Posterior vena cava (tissue), 2 donors: Measurements from ENCODE around the gene GAS7. TPM values are rescaled to one million over a fixed set of nuclear protein-coding genes. Genes with fewer than 3 reads are reported as not detected.

Source experiments
- DNase-seq: peaks from one replicate; pipeline ENCODE4 v3.0.0-alpha.2; 2020; ENCODE audit warnings: low spot score
- intact Hi-C, 2 donors: fragments of 100-400 bp; cut with DNase I; formaldehyde crosslinking; loops; one replicate each; pipeline versions ENCODE4 v1.14.1 to v1.14.2; 2022 to 2023
- total RNA-seq, 2 donors: library from RNA; stranded (reverse); fragmentation: NEBNext Ultra II Directional; extraction: Animal tissue kit (Norgen Biotek cat#: 25700); gene quantifications; one replicate each; pipeline ENCODE4 v1.2.1, GENCODE V29; 2021
- donor health status: DM: yes; HTN: yes; CAD: no.
- donor health status: DM: yes; HTN: yes; CAD: no.

The GAS7 gene
- total RNA-seq, 2 donors from 2014 or later, result 70.6 to 190 TPM

DNA sequence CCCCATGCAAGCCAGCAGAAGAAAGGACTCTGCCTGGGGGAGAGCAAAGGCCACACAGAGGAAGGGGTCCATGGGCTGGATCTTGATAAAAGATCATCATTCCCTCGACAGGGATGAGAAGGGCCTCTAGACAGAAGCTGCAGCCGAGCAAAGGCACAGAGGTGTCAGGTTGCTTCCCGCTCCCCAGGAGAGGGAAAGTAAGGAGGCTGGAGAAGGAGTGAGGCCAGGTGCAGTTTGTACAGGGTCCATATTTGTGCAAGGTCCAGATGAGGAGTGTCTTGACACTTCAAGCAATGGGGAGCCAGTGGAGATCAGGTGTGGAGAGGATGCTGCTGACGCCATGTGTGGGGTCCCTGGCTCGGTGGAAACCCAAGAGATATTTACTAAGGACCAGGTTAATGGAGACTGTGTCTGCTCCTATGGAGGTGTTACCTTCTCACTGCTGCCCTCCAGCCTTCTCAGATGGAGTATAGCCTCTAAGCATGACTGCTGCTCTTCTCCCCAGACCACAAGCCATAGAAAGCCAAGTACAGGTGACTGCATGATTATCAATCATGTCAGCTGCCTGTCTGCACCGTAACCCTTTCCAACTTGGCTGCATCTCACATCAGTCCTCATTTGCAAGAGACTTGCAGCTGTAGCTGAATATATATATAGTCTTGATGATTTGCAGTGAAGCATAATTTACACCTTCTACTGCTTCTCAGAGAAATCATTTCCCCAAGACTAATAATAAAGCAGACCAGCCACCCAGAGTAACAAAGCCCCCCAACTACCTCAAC lies 21.1 kb downstream of the GAS7 start:
- peak; percentile 34 for DNase-seq
- intact Hi-C loops, result loop anchor here in 1 of 2 donors (10.0 kb wide), 1 partner anchor 53 kb away; no protein-coding TSS in a partner anchor

DNA sequence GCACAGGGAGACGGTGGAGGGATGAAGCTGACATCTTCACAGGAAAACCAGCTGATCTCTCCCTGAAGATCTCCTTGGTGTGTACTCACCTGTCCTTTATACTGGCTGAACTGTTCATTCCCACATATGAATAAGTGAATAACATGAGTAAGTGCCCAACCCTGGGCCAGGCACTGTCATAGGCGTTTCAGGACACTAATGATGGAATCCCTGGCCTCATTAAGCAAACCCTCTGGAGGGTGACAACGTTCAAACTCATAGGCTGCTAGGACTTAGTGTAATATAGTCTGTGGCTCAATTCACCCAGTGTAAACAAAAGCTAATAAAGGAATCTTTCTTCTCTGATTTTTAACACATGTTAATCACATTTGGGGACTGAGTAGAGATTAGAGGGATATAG lies 24.5 kb downstream of the GAS7 start:
- intact Hi-C loops, result loop anchor here in 1 of 2 donors (10.0 kb wide), 1 partner anchor 49 kb away; no protein-coding TSS in a partner anchor
- DNase-seq, result peak; percentile 11

DNA sequence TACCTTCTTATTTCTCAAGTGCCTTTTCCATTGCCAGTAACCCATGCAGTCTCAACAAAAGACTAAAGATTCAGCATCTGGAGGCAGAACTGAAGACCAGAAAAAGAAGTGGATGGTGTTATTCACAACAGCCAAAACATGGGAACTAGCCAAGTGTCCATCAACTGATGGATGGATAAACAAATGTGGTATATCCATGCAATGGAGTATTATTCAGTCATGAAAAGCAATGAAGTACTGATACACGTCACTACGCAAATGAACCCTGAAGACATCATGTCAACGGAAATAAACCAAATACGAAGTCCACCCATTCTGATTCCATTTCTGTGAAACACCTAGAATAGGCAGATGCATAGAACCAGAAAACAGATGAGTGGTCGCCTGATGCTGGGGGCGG lies 25.6 kb downstream of the GAS7 start:
- intact Hi-C loops, result loop anchor here in 1 of 2 donors (10.0 kb wide), 1 partner anchor 48 kb away; no protein-coding TSS in a partner anchor

DNA sequence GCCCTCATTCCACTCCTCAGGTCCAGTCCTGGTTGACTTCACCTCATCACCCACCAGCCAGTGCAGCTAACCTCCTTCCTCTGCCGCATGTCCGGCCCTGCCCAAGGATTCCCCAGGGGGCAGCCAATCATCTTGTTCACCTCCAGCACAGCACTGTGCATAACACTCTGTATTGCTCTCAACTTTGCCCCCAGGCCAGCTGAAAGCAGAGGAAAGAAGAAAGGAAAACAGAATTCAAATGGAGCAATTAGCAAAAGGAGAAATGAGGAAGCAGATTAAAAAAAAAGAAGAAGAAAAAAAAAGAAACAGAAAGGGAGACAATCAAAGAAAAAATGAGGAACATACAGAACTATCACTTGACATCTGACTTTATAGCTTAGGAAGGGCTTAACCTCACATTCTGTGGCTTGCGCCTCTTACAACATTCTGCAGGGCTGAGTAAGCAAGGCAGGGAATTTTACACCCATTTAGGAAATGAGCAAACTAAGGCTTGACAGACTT lies 26.1 kb downstream of the GAS7 start:
- no peak for DNase-seq
- intact Hi-C loops, result loop anchor here in 1 of 2 donors (10.0 kb wide), 1 partner anchor 47 kb away; no protein-coding TSS in a partner anchor

More for the DNA sequence above, 25.6 kb downstream of the GAS7 start:
- no peak for DNase-seq

DNA sequence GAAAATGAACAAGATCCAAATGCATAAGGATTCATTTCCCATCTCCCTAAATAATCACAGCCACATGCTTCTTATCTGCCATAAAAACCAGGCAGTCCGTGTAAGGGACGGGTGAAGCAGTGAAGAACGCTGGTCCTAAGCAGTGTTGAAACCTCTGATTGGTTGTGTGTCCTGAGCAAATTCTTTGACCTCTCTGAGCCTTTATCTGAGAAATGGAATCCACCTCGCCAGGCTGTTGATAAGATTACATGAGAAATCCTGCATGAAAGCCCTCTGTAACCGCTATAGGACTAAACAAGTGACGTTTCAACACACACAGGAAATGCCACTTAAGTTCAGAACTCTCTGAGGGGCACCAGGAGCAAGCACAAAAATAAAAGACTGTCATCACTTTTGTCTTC lies 26.8 kb downstream of the GAS7 start:
- intact Hi-C loops, result loop anchor here in 1 of 2 donors (10.0 kb wide), 1 partner anchor 47 kb away; no protein-coding TSS in a partner anchor
- no peak for DNase-seq

DNA sequence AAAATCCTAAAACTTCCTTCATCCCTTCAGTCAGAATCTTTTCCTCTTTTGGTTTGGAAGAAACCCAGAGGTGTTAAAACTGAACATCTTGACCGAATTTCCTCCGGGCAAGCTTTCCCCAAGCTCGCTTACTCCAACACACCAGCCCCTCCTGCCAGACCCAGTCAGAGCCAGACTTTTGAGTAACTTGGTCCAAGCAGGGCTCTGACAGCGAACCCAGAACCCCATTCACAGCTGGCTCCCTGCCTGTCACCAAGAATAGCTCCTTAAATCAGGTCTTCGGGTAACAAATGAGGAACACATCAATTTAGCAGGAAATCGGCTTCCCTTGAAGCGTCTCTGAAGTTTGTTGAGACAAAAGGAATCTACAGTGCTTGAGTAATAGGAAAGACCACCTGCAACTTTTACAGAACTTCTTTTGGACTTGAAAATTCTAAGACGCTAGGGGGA lies 27.3 kb downstream of the GAS7 start:
- DNase-seq, result peak; percentile 86
- intact Hi-C loops, result loop anchor here in 1 of 2 donors (10.0 kb wide), 1 partner anchor 46 kb away; no protein-coding TSS in a partner anchor

DNA sequence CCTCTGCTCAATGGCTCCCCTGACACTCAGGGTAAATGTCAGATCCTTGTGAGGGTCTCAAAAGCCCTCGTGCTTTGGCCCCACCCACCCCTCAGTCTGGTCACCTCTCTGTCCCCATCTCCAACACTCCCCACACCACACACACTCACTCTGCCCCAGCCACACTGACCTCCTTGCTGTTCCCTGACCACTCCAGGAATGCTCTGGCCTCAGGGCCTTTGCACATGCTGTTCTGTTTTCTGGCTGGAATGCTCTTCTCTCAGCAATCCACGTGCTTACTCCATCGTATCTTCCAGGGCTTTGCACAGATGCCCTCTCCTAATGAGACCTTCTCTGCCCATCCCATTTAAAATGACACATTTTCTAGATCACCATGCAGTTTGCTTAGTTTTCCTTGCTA lies 28.2 kb downstream of the GAS7 start:
- DNase-seq, result no peak
- intact Hi-C loops, result loop anchor here in 1 of 2 donors (10.0 kb wide), 1 partner anchor 45 kb away; no protein-coding TSS in a partner anchor

DNA sequence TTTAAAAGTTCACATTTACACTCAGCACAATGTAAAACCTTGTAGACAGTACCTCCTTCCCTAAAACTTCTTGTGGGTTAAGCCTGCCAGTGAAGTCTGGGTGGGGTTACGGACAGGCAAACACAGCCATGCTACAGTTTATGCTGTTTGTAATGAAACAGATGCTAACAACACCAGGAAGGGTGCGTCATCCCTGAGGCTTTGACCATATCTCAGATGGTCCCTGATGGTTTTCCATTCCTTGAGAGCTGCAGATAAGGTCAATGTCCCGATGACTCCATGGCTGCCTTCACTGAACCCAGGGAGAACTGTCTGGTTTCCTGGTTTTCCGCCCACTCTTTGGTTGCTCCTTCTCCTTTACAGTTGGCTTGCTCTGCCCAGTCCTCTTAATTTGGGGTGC lies 29.1 kb downstream of the GAS7 start:
- no peak for DNase-seq
- intact Hi-C loops, result no loop called here

DNA sequence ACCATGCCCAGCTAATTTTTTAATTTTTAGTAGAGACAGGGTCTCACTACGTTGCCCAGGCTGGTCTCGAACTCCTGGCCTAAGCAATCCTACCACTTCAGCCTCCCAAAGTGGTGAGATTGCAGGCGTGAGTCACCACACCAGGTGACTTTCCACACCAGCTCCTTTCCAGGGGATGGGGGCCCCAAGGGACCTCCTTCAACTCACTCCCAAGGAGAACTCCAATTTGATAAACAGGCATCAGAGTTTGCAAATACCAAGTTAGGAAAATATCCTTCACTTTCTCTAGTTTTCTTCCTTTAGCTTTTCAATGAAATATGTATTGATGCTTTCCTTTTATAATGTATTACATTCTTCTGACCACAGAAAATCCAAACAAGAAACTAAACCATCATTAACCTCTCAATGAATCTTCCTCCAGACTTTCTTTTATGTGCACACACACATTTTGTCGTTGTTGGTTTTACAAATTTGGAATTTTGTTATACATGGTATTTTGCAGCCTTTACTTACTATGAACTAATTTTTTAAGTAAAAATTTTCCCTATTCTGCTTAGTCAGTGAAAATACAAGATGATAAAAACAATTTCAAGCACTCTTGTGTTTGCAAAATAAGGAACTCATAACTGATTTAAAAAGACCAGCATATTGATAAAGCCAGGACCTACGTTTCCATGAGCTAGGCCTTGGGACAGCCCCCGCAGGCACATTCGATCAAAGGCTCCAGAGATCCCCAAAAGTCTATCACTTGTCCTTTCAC lies 32.0 kb downstream of the GAS7 start:
- intact Hi-C loops, result no loop called here
- no peak for DNase-seq

DNA sequence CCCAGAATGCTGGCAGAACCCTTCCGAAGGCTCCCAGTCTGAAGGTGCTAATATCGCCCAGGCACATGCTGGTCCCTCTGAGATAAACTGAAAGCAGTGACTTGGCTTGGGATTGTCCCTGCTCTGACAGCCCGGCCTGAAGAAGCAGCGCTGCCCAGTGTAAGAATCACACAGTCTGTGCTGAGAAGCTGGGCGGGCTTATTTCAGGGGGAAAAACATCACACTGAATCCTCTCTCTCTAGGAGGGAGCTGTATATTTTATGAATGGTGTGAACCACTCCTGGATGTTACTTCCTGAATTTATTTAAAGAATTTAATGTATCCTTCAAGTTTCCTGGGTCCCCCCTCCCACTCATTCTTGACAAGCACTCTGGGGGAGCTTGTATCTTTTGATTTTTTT lies 36.3 kb downstream of the GAS7 start:
- intact Hi-C loops, result no loop called here
- DNase-seq, result no peak

DNA sequence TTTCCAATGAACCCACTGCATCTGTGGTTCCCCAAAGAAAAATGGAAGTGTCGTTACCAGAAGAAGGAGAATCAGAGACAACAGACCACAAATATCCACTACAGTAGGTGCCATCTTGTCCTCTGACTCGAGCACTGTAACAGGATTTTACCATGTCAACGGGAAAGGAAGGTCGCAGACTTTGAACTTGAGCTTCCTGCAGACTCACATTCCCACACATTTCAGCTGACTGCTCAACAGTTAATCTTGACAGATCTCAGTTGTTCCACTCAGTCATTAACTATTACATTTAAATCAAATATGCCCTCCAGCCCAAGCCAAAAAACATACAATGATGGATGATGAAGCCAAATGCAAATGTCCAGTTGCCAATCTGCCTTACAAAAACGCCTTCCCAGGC lies 37.0 kb downstream of the GAS7 start:
- intact Hi-C loops, result loop anchor here in 1 of 2 donors (2.0 kb wide), 1 partner anchor 17 kb away; no protein-coding TSS in a partner anchor
- DNase-seq, result no peak

DNA sequence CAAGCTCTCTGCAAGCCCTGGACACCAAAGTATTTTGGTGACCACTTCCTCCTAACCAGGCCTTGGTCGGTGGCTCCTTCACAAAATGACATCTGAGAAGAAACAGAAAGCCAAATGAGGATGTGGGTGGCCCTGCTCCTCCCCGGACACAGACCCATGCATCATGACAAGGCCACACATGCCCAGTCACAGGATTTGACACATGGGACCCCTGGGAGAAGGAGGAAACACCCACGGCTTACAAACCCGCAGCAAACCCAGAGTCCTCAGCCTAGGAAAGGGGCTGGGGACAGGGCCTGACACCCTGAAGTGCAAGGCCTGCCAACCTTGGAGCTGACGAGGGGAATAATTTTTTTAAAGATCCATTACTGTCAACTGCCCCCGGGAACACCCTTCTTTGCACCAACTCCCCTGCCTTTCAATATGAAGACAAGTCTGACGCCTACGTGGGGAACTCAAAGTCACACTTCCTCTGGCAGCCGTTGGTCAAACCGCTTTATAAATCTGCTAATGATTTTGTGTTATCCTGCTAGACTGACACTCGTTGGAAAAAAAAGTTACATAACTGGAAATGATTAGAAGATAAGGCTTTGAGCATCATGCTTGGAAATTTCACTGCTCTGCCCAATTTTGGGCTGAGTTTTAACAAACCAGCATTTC lies 41.3 kb downstream of the GAS7 start:
- DNase-seq, result peak; percentile 84
- intact Hi-C loops, result no loop called here

DNA sequence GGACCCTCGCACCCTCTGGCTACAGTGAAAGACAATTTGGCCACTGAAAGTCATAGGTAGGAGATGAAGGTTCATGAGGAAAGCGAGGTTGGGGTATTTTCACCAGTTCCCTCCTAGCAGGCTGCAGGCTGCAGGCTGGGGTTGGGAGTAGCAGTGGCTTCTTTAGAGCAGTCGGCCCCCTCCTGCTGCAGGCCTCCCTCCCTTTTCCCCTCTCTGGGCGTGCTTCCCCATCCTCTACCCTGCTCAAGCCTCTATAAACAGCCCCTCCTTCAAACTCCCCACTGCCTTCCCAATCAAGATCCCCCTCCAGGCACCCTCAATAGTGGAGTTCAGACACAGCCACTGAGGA lies 41.8 kb downstream of the GAS7 start:
- peak; percentile 74 for DNase-seq
- intact Hi-C loops, result no loop called here

DNA sequence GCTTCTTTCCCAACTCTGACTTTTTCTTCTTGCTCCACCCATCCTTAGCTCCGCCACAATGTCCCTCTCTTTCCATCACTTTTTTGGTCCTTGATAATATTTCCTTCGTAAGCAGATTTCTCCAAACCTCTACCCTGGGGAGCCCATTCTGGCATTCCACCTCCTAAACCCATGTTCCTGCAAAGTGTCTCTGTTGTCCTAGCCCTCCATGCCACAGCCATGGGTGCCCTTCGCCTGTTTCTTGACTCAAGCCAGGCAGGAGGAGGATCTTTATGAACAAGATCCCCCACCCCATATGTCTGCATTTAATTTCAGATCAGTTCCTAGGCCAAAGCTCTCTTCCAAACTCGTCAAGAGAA lies 42.4 kb downstream of the GAS7 start:
- intact Hi-C loops, result no loop called here
- DNase-seq, result peak; percentile 20

DNA sequence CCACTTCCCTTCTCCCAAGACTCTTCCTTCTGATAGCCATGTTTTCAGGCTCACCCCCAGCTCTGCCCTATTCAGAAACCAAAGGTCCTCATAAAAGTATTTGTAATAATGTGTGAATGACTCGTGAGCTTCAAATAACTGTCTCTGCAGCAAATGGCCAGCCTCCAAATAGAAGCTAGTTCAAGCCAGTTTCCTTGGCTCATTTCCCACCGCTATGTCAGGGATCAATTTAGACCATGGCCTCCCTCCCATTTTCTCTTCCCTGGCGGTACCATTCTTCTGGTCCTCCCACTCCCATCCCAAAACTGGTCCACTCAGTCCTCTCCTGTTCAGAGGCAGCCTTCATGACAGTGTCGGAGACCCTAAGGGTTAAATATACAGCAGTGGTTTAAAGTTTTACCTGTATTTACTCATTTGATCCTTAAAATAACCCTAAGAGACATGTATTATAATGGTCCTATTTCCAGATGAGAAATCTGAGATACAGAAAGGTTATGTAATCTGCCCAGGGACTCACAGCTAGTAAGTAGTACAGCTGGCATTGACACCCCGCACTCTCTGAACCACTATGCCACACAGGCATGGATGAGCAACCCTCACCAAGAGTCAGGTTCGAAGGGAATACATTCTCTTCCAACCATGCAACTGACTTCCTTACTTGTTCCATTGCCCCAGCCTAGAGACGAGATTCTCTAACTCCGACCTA lies 42.9 kb downstream of the GAS7 start:
- intact Hi-C loops, result no loop called here
- peak; percentile 23 for DNase-seq

DNA sequence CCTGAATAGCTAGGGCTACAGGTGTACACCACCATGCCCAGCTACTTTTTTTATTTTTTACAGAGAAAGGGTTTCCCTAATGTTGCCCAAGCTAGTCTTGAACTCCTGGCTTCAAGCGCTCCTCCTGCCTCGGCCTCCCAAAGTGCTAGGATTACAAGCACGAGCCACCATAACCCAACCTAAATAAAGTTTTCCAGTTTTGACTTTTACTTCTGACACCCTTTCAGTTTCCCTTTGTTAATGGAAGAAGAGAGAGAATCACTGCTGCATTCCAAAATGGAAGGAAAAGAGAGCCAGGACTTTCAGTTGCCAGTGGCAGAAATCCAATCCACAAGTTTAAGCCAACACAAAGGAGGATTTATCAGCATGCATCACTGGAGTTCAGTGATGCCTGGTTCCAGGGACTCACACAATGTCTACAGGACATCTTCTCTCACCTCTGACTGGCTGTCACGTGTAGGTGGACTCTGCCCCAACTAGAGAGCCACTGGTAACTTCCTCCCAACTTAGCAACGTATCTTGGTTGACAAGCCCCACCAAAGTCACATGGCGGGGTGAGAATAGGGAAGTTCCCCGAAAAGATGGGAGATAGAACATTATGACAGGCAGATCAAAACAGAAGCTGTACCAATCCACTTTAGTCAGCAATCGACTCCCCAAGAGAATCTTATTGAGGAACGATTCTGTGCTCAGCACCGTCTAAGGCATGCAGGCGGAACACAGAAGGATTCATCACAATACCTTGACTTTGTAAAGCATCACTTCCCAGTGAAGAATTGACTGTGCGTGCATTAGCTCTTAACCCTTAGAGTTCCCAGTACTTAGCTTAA lies 46.5 kb downstream of the GAS7 start:
- intact Hi-C loops, result no loop called here
- DNase-seq, result peak; percentile 49

DNA sequence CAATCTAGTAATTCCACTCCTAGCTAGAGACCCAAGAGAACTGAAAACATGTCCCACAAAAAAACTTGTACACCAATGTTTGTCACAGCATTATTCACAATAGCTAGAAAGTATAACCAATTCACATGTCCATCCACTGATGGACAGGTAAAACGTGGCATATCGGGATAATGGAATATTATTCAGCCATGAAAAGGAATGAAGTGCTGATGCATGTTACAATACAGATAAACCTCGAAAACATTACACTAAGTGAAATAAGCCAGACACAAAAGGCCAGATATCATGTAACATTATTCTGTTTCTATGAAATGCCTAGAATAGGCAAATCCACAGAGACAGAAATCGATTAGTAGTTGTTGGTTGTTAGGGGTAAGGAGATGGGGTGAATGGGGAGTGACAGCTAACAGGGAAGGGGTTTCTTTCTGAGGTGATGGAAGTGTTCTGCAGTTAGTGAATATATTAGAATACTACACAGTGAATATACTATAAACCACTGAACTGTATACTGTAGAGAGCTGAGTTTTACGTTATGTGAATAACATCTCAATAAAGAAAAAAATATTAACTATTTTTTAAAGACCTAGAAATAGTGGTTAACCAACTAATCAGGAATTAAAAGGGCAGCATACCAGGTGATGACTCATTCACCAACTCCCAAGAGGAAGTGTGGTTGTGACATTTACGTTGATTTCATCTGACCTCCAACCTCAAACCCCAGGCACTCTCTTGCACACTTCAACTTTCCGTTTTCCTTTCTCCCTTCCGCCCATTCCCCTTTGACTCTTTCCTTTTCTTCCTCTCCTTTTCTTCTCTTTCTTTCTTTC lies 48.6 kb downstream of the GAS7 start:
- intact Hi-C loops, result no loop called here
- no peak for DNase-seq
